AG09309 (cell line): Measurements from ENCODE around the gene YY1.

Experiments
- DNase-seq: peaks from one replicate; pipeline ENCODE4 v3.0.0-alpha.2; 2010; ENCODE audit warnings: low read depth
- H3K4me3 ChIP-seq: 2 replicates; pipeline ENCODE4 v1.5.1; 2011; ENCODE audit warnings: mild to moderate bottlenecking, low read depth, low read length, moderate library complexity; ENCODE audit not compliant: control insufficient read depth
- CTCF ChIP-seq: IDR thresholded peaks from 2 replicates; pipeline ENCODE4 v1.5.1; 2011; ENCODE audit warnings: mild to moderate bottlenecking, low read depth, low read length, inconsistent platforms; ENCODE audit not compliant: insufficient read depth, control insufficient read depth; ENCODE audit errors: missing control alignments

YY1 gene

GRCh38 chr14:100243020-100243419 is 4.1 kb downstream of the YY1 start:
- DNase-seq = no peak
- H3K4me3 ChIP-seq = no peak overlapping the region
- no peak for TF ChIP-seq CTCF

- no peak overlapping the region for H3K4me3 ChIP-seq
- peak; percentile 60 for TF ChIP-seq CTCF
- DNase-seq = no peak
Measured at GRCh38 chr14:100246809-100247428, 8.0 kb downstream of the YY1 start.

- no peak for TF ChIP-seq CTCF
- DNase-seq = no peak
- H3K4me3 ChIP-seq = no peak overlapping the region
Measured at GRCh38 chr14:100250732-100251465, 12.0 kb downstream of the YY1 start.

GRCh38 chr14:100252684-100253083 is 13.7 kb downstream of the YY1 start:
- no peak for TF ChIP-seq CTCF
- no peak overlapping the region for H3K4me3 ChIP-seq
- DNase-seq = no peak

- no peak overlapping the region for H3K4me3 ChIP-seq
- DNase-seq = no peak
- no peak for TF ChIP-seq CTCF
Measured at GRCh38 chr14:100256339-100256895, 17.5 kb downstream of the YY1 start.

GRCh38 chr14:100261621-100262020 is 22.7 kb downstream of the YY1 start:
- DNase-seq = no peak
- no peak overlapping the region for H3K4me3 ChIP-seq
- TF ChIP-seq CTCF = no peak
